ENCODE measurements around the gene DACH1.

The DACH1 gene

DNA sequence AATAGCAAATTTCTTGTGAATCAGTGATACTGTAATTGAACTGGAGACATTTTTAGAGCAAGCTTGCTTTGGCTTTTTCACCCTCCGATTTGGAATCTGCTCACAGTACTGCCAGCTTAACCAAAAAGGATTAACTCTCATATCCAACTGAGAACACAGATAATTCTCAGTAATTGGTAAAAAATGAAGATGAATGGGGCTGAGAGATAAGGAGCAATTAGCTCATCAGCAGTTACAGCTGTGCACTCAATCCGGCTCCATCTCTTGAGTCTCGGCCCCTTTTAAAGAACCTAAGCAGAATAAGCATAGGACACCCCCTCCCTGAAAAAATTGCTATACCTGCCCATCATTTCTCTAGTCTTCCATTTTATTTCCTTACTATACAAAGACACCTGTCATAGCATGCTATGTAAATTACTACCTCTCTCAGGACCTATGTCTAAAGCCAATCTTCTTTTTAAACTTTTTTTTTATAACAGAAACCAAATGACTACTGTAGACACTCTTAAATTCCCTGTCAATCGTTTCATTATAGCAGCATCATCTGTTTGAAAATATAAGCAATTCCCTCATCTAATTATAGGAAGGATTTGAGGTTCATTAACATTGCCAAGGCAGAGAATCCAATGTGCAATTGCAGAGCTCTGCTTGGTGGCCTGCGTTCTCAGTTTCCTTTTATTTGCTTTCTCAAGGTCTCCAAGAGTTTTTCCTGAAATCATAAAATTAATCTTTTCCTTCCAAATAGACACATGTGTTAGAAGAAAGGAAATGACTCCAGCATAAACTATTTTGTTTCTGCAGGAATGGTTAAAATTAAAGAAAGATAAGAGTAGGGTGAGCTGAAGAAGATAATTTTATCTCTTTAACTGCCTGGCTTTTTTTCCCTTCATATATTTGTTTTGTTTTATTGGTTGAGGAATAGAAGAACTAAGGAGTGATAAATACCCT is 242.1 kb downstream of the DACH1 start:
- DNase-seq (ENCODE audit: low read depth in 2 of 2), result no peak

DNA sequence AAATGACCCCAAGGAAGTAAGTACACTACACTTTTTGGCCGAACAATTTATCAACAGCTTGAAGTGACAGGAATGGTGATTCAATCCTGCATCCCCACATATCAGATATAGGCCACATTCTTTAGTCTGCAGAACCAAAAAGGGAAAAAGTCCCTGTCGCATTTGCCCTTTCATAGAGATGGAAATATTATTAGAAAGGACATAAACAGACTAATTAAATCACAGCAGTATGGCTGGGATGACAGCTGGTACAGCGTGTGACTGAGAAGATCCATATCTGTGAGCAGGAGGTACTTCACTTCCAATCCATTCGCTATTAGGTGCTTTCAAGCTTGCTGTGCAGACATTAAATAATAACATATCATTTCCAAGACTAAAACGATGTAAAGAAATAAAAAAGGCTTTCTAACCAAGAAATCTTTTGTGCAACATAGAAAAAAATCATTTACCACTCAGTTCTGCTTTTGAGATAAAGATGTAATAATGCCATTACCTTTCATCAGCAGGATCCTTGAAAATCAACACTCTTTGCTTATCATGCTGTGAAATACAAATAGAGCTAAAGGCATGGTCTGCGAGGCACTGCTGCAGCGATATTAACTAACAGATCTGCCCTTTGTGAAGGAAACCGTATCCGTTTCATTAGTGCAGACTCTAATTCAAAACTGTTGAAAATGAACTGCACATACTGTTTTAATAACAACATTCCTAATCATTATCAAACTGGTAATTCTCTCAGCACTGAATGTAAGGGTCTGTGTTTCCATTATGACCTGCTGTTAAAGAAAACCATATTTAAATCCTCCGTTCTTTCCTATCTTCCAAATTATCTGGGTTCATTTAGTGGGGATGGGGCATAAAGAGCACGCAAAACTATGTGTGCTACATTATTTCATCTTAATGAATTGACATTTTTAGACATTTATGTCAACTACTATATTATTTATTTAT is 245.6 kb downstream of the DACH1 start:
- DNase-seq (ENCODE audit: low read depth in 2 of 2), result no peak

DNA sequence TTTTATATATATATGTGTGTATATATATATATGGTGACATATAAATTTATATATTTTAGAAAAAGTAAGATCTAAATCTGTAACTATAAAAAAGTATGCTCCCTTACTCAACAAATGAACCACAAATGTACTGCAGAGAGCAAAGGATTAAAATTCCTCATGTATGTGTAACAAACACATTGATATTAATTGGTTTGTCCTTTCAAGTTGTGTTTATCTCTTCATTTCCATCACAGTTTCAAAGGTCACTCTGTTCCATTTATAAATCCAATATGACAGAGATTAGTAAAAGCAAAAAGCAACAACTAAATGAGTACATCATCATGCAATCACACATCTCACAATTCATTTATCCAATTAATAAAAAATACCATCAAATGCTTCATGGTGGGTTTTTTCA is 247.9 kb downstream of the DACH1 start:
- no peak for DNase-seq (ENCODE audit: low read depth in 2 of 2)

DNA sequence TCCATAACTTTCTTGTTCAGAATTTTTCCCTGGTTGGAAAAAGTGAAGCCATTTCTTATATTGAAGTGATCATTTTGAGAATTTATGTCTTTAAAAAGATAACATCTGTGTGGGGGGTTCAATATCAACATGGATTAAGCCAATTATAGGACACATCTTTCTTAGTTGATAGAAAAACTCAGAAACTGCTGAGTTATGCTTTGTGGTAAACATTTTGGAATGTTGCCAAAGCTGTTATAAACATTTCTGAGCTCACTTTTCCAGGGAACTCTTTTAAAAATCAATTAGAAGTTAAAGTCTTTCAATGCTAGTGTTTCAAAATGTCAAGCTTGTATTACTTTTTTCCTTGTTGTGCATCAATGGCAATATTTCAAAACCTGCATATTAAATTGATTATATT is 248.8 kb downstream of the DACH1 start:
- DNase-seq (ENCODE audit: low read depth in 2 of 2), result no peak

DNA sequence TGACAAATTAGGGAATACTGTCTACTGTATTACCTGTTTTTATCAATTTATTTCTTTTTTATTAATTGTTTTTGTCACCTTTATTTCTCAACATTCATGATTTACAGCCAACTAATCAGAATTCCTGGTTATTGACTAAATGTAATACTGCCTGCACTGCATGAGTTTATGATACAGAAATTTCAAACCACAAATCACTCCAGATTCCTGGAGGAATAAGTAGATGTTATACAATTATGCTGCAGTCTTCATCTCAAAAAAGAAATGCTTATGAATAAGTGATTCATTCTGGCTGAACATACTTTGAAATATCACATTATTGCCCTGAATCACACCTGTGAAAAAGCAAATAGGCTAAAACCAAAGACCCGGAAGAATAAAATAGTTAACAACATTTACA is 249.7 kb downstream of the DACH1 start:
- DNase-seq (ENCODE audit: low read depth in 2 of 2), result no peak

DNA sequence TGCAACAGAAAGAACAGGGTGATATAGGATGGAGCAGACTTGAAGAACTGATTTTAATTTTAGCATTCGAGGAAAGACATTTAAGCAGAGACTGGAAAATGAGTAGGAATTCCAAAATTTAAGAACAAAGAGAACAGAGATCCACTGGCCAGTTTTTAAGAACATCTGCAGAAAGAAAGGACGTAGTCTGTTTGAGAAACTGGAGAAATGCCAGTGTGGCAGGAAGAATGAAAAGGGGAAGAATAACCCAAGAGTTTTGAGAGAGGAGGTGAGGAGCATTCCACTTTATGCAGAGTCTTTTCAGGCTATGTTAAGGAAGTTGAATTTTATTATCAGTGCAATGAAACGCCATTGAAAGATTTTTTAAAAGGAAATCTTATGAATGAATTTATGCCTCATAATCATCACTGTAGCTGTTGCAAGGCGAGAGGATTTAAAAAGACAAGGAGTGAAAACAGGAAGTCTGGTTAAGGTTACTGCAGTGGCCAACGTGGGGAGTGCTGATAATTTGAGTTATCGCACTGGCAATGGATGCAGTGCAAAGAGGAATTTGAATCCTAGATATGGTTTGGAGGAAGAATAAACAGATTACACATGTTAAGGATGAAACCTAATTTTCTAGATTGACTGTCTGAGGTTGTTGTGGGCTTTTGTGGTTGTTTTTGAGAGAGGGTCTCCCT is 253.8 kb downstream of the DACH1 start:
- DNase-seq (ENCODE audit: low read depth in 2 of 2), result no peak

DNA sequence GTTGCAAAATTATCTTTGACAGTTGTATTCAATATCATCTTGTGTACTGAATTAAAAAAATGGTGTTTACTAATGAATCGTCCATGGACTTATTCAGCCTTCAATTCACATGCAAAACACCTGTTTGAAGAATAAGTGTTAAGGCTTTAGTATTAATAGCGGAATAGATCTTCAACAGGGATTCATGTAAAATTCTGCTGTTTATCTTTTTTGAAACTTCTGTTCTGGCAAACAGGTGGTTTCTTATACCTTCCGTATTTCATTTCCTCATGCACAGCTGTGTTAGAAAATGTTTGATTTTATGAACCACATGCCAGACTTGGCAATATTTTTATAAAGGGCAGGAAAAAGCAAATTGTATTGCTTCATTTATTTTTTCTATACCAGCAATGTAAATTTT is 255.7 kb downstream of the DACH1 start:
- DNase-seq (ENCODE audit: low read depth in 2 of 2), result no peak

DNA sequence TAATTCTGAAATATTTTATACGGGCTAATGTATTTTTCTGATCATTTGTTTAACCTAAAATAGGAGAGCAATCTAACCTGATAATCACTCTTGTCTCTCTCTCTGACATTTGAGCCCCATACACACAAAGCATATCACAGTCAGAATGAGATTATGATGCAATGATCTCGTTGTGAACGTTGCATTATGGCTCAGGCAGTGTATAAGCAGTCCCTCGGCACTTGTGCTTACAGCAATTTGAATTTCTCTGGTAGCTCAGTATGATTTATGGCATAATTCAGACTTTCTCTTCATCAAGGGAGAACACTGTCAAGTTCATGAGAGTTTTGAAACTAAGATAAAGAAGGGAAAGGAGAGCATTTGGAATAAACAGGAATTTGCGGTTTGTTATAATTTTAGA is 256.1 kb downstream of the DACH1 start:
- no peak for DNase-seq (ENCODE audit: low read depth in 2 of 2)

DNA sequence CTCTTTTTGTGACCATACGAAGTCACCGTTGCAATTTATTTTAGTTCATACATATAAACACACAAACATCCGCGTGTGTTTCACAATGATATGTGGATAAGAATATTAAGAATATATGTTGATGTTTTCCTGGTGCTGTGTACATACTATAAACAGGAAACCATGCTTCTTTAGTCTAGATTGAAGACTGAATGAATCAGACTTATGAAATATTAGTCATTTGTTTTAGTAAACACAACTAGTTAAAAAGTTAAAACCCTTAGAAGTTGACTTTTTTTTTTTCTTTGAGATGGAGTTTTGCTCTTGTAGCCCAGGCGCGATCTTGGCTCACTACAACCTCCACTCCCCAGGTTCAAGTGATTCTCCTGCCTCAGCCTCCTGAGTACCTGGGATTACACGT is 257.7 kb downstream of the DACH1 start:
- no peak for DNase-seq (ENCODE audit: low read depth in 2 of 2)

DNA sequence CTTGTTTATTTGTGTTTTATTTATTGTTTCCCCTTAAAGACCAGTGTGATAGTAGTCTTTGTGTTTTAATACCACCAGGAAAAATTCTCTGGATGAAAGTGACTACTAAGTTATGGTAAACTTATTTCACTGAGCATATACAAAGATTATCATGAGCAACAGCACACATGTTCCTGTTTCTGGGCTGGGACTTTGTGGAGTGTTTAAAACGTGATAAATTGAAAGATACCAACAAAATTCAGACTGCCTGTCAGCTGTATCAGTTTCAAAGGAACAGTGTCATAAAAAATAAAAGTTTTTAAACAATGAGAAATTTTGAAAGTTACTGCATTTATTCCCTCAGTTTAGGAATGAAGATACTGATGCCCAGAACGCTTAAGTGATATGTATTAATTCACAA is 259.4 kb downstream of the DACH1 start:
- DNase-seq (ENCODE audit: low read depth in 2 of 2), result no peak

DNA sequence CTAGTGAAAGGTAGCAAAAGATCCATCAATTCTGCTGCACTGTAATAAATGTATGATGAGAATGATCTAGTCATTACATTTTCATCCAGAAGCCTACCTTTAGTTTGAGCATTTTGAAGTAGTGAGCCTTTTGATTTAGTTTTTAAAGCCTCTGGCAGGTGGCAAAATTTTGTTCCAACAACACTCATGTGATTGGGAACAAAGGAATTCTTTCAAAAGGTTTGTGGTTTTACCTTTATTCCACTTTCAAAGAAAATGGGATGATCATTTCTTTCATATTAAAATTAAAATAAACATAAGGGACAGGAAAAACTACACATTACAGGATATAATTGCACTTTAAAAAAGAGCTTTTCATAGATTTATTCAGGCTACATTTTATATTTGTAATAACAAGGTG is 260.2 kb downstream of the DACH1 start:
- no peak for DNase-seq (ENCODE audit: low read depth in 2 of 2)

DNA sequence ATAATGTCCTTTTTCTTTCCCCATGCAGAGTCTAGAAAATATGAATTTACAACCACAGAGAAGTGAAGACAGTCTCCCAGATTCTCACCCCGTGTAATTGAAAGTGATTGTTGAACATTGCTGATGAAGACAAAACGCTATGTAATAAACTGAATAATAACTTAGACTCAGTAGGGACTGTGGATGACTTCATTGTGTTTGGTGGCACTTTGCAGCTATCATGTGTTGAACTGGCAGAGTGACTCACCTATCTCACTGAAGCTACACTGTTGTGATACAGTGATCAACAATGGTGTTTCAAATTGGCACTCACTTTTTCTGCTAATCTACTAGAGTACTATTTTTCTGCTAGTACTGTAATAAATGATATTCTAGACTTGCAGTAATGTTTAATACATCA is 261.3 kb downstream of the DACH1 start:
- DNase-seq (ENCODE audit: low read depth in 2 of 2), result no peak

DNA sequence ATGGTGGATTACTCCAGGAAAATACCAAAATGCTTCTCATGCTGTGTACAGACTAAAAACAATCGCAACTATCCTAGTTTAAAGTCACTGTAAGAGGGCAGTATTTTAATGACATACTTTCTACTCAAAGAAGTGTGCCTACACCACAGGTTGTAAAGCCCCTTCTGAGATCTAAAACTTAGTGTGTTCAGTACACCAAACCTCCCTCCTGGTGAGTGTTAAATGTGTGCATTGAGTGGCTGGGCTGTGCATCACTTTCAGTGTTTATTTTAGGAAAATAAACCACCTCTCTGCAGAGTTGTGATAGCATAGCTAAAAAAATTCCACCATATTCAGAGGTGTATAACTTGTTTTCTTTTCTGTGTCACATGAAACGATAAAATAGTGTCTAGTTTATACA is 263.7 kb downstream of the DACH1 start:
- DNase-seq (ENCODE audit: low read depth in 2 of 2), result no peak

DNA sequence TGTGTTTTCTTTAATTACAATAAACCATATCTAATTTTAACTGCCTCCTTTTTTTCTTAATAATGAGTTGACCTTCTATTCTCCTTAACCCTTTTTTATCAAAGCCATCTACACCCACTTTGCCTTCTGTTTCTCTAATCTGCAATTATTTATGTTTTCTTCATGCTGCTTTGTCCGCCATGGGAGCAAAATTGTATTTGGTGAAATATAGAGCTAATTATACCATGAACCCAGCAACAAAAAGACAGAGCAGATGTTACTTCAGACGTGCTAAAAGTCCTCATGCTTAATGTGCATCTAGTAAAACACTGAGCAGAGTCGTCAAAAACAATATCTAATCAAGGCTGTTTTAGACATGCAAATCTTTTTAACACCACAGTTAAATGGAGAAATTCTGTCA is 264.7 kb downstream of the DACH1 start:
- DNase-seq (ENCODE audit: low read depth in 2 of 2), result no peak

DNA sequence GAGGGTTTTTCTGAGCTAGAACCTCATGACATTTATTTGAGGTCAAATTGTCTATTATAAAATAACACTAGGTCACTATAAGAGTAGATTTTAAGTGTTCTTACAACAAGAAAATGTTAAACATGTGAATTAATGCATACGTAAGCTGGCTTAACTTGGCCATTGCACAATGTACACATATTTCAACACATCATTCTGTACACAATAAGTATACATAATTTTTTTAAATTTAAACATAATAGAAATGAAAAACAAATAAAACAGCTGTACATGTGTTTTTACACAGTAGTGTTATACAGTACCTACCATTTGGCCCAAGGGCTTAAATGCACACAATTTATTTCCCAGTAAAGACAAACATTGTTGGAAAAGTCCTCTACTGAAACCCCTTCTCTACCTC is 269.9 kb downstream of the DACH1 start:
- DNase-seq (ENCODE audit: low read depth in 2 of 2), result no peak

DNA sequence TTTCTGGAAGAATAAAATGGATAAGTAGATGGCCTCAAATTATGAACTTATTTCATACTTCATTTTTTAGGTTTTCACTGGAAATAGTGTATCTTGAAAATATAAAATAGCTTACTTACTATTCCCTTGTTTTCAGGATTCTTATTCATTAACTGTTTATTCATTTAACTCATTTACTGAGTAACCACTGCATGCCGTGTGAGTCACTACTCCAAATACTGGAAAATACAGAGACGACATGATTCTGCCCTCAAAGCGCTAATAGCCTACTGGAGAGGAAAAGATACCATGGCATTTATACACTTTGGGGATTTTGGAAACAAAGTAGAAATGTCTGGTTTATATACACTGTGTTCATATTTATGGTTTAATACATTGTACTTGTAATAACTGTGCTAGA is 270.9 kb downstream of the DACH1 start:
- no peak for DNase-seq (ENCODE audit: low read depth in 2 of 2)

DNA sequence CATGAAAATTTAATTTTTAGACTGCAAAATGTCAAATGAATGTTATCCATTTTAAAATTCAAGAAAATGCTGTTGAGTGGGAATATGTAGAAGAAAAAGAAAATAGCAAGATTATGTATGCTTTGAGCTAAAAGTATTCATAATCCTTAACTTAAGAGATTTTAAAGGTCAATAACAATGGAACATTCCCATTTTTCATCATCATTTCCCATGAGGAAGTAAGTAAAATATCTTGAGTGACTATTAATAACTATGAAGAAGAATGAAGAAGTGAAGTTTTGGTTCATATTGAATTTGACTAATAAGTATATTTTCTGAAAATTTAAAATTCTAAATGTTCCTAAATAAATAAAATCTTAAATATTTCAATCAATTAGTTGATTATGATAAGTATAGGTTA is 273.4 kb downstream of the DACH1 start:
- no peak for DNase-seq (ENCODE audit: low read depth in 2 of 2)

DNA sequence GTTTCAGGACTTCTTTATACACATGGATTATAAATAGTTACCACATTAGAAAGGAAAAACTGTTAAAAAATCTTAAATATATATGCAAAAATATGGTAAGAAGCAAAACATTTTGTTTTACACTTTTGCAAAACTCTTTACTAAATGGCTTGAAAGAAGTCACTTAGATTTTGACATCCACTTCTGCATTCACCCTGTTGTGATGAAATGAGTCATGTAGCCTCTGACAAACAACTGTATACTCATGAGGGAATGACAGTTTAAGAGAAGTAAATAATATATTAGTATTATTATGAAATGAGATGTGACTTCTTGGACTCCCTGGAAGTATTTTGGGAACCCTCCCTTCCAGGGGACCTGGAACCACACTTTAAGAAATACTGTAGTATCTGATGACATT is 275.6 kb downstream of the DACH1 start:
- no peak for DNase-seq (ENCODE audit: low read depth in 2 of 2)

DNA sequence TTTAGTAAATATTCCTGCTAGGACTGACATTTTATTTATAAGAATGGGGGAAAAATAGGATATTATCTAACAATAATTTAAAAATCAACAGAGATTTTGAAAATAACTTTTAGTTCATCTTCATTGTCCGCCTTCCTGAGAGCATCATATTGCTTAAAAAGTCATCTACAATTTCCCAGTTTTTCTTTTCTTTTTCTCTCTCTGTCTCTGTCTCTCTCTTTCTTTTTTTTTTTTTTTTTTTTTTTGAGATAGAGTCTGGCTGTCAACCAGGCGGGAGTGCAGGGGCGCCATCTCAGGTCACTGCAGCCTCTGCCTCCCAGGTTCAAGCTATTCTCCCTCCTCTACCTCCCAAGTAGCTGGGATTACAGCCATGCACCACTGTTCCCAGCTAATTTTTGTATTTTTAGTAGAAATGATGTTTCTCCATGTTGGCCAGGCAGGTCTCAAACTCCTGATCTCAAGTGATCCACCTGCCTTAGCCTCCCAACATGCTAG is 276.3 kb downstream of the DACH1 start:
- DNase-seq (ENCODE audit: low read depth in 2 of 2), result no peak

DNA sequence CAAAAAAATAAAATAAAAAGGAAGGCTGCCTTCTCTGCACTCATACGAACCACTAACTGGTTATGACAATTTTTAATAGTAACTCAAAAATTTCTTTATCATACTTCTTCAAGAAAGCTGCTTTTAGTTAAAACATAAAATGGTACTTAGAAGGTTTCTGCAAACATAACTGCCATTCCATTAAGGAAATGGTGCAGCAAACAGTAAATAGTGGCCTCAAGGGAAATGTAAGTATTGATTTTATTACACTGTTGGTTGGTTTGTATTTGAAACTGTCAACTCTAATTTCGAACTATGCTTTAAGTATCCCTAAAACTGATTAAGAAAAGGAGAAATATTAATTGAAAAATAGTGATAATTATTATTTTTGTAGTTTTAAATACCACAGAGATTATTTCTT is 278.0 kb downstream of the DACH1 start:
- DNase-seq (ENCODE audit: low read depth in 2 of 2), result no peak

DNA sequence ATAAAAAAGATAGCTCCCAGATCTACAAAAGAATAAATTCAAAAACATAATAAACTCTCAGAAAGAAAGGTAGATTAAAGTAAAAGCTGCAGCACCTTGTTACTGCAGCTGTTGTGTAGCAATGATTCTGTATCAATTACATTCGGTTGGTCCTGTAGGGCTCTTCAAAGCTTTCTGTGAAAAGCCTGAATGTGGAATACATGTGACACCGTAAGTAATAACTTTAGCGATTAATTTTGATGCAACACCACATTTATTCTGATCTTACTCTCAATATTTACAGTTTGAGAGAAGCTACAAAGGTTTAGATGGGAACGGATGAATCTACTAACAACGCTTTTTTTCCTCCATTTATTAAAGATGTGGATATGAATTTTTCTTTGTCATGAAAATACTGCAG is 279.2 kb downstream of the DACH1 start:
- DNase-seq (ENCODE audit: low read depth in 2 of 2), result no peak

DNA sequence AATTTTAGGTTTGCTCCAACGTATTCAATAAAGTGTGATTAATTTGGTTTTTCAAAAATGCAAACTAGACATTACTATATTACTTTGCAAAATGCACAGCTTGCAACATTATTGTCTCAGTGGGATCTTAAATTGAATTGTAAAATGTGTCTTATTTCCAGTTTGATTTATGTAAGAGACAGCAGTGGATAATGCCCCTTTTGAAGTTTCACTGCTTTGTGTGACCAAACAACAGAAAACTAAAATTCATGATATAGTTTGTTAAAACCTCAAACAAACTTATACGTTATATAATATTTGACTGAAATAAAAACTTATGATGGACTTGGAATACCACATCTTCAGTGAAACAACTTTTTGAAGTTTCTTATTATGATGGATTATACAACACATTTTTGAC is 279.8 kb downstream of the DACH1 start:
- DNase-seq (ENCODE audit: low read depth in 2 of 2), result no peak

All from stimulated activated CD4-positive, alpha-beta T cell treated with anti-CD3 and anti-CD28 coated beads, Interleukin-1b, Interleukin-23, amount 100 ng/mL, for 4 hours (primary cell).